Natural killer cell treated with Interleukin-12 subunit alpha and Interleukin-12 subunit beta and Interleukin-15 and Interleukin-18, amount 100 ng/mL, for 72 hours (primary cell): Measurements from ENCODE around the gene RBKS. TPM values are rescaled to one million over a fixed set of nuclear protein-coding genes. Genes with fewer than 3 reads are reported as not detected.

Source experiments
- ATAC-seq, 2 donors: fragments of 150-1000 bp; cut with Tn5 transposase in 1 of 2; sonication (Bioruptor Pico), chemical (Tn5 transposase) in 1 of 2; 2 replicates each; pipeline ENCODE4 v1.10.0; 2021
- DNase-seq: peaks from one replicate; pipeline ENCODE4 v3.0.0; 2022; ENCODE audit warnings: low spot score
- H3K27ac Mint-ChIP-seq, 2 donors: 1 replicate in 1 of 2; 2 replicates in 1 of 2; pipeline ENCODE4 v1.8.0; 2022; ENCODE audit warnings: mixed read lengths in 2 of 2, mild to moderate bottlenecking in 1 of 2, moderate library complexity in 1 of 2
- H3K27me3 Mint-ChIP-seq, 2 donors: 1 replicate in 1 of 2; 2 replicates in 1 of 2; pipeline ENCODE4 v1.8.0; 2022; ENCODE audit warnings: mixed read lengths in 2 of 2
- H3K36me3 Mint-ChIP-seq: one replicate; pipeline ENCODE4 v1.8.0; 2022; ENCODE audit warnings: mixed read lengths
- H3K4me1 Mint-ChIP-seq, 2 donors: 1 replicate in 1 of 2; 2 replicates in 1 of 2; pipeline ENCODE4 v1.8.0; 2022; ENCODE audit warnings: low read depth in 2 of 2, mixed read lengths in 2 of 2, mild to moderate bottlenecking in 1 of 2
- H3K4me3 Mint-ChIP-seq: one replicate; pipeline ENCODE4 v1.8.0; 2022; ENCODE audit warnings: mixed read lengths
- H3K9me3 Mint-ChIP-seq: 2 replicates; pipeline ENCODE4 v1.8.0; 2022; ENCODE audit warnings: mixed read lengths
- total RNA-seq, 2 donors: library from RNA; stranded (reverse); gene quantifications; one replicate each; pipeline ENCODE4 v1.2.3, GENCODE V29; 2022

Gene RBKS
- total RNA-seq, 2 donors from 2014 or later, result 3.1 to 4.5 TPM

- peaks cover 5% of the 10 kb centered on the region for H3K36me3 Mint-ChIP-seq
- H3K27me3 Mint-ChIP-seq, result no peaks in the 10 kb centered on the region
- H3K4me1 Mint-ChIP-seq, result peaks cover 10 to 12% of the 10 kb centered on the region in 2 donors
- H3K27ac Mint-ChIP-seq, result no peak overlapping the region
- DNase-seq (no peak), ATAC-seq (no peak)
- no peaks in the 10 kb centered on the region for H3K9me3 Mint-ChIP-seq
- H3K4me3 Mint-ChIP-seq, result no peak overlapping the region
These were observed 25.0 kb upstream of the RBKS start for GRCh38 chr2:27915191-27915590.

GRCh38 chr2:27914805-27915175 lies 24.6 kb upstream of the RBKS start:
- Mint-ChIP-seq H3K27me3 (no peaks in the 10 kb centered on the region), H3K4me3 (no peak overlapping the region), H3K36me3 (peaks cover 5% of the 10 kb centered on the region), H3K4me1 (peaks cover 6 to 12% of the 10 kb centered on the region in 2 donors), H3K9me3 (no peaks in the 10 kb centered on the region), H3K27ac (no peak overlapping the region)
- DNase-seq (no peak), ATAC-seq (peak in 1 of 2 donors; percentile 49)

- DNase-seq (no peak), ATAC-seq (peak; percentile 76 to 87)
- Mint-ChIP-seq H3K4me3 (no peak overlapping the region), H3K27ac (no peak overlapping the region), H3K36me3 (peaks cover 5% of the 10 kb centered on the region), H3K27me3 (no peaks in the 10 kb centered on the region), H3K4me1 (peaks cover 6 to 12% of the 10 kb centered on the region in 2 donors), H3K9me3 (no peaks in the 10 kb centered on the region)
These were observed 24.0 kb upstream of the RBKS start for GRCh38 chr2:27914041-27914804.

- Mint-ChIP-seq H3K27me3 (no peaks in the 10 kb centered on the region), H3K9me3 (no peaks in the 10 kb centered on the region), H3K27ac (peak overlapping the region in 1 of 2 donors; percentile 14), H3K36me3 (peaks cover 13% of the 10 kb centered on the region), H3K4me3 (no peak overlapping the region), H3K4me1 (peaks cover 15 to 16% of the 10 kb centered on the region in 2 donors)
- DNase-seq (no peak), ATAC-seq (no peak)
These were observed 22.3 kb upstream of the RBKS start for GRCh38 chr2:27912512-27912911.

- ATAC-seq (no peak), DNase-seq (no peak)
- peaks cover 17% of the 10 kb centered on the region for H3K36me3 Mint-ChIP-seq
- H3K9me3 Mint-ChIP-seq, result no peaks in the 10 kb centered on the region
- H3K27ac Mint-ChIP-seq, result no peak overlapping the region
- H3K27me3 Mint-ChIP-seq, result no peaks in the 10 kb centered on the region
- H3K4me3 Mint-ChIP-seq, result no peak overlapping the region
- H3K4me1 Mint-ChIP-seq, result peaks cover 17 to 18% of the 10 kb centered on the region in 2 donors
These were observed 21.4 kb upstream of the RBKS start for GRCh38 chr2:27911458-27912210.

GRCh38 chr2:27909901-27910300 lies 19.7 kb upstream of the RBKS start:
- Mint-ChIP-seq H3K36me3 (peaks cover 30% of the 10 kb centered on the region), H3K4me1 (peaks cover 32% of the 10 kb centered on the region in 2 donors), H3K27ac (no peak overlapping the region), H3K4me3 (no peak overlapping the region), H3K27me3 (no peaks in the 10 kb centered on the region), H3K9me3 (no peaks in the 10 kb centered on the region)
- ATAC-seq, result no peak
- DNase-seq, result no peak

GRCh38 chr2:27907547-27907946 lies 17.4 kb upstream of the RBKS start:
- Mint-ChIP-seq H3K4me1 (peaks cover 47 to 55% of the 10 kb centered on the region in 2 donors), H3K27ac (no peak overlapping the region), H3K27me3 (no peaks in the 10 kb centered on the region), H3K36me3 (peaks cover 45% of the 10 kb centered on the region), H3K9me3 (no peaks in the 10 kb centered on the region), H3K4me3 (no peak overlapping the region)
- no peak for DNase-seq
- ATAC-seq, result peak in 1 of 2 donors; percentile 59

- H3K27ac Mint-ChIP-seq, result peak overlapping the region in 1 of 2 donors; percentile 10
- peaks cover 45% of the 10 kb centered on the region for H3K36me3 Mint-ChIP-seq
- no peak for ATAC-seq
These were observed 15.9 kb upstream of the RBKS start for GRCh38 chr2:27906074-27906473.

GRCh38 chr2:27904405-27904665 lies 14.1 kb upstream of the RBKS start:
- H3K4me1 Mint-ChIP-seq, result peaks cover 52 to 73% of the 10 kb centered on the region in 2 donors
- H3K27me3 Mint-ChIP-seq, result no peaks in the 10 kb centered on the region
- H3K9me3 Mint-ChIP-seq, result no peaks in the 10 kb centered on the region
- peaks cover 45% of the 10 kb centered on the region for H3K36me3 Mint-ChIP-seq
- no peak overlapping the region for H3K4me3 Mint-ChIP-seq
- no peak for ATAC-seq
- peak overlapping the region; percentile 75 to 83 for H3K27ac Mint-ChIP-seq
- no peak for DNase-seq

More at GRCh38 chr2:27906074-27906473, 15.9 kb upstream of the RBKS start:
- no peaks in the 10 kb centered on the region for H3K27me3 Mint-ChIP-seq
- no peaks in the 10 kb centered on the region for H3K9me3 Mint-ChIP-seq
- H3K4me3 Mint-ChIP-seq, result no peak overlapping the region
- peaks cover 53 to 63% of the 10 kb centered on the region in 2 donors for H3K4me1 Mint-ChIP-seq
- no peak for DNase-seq

GRCh38 chr2:27903649-27904404 lies 13.6 kb upstream of the RBKS start:
- H3K27me3 Mint-ChIP-seq, result no peaks in the 10 kb centered on the region
- H3K4me3 Mint-ChIP-seq, result peak overlapping the region; percentile 69
- H3K9me3 Mint-ChIP-seq, result no peaks in the 10 kb centered on the region
- H3K36me3 Mint-ChIP-seq, result peaks cover 45% of the 10 kb centered on the region
- peaks cover 52 to 73% of the 10 kb centered on the region in 2 donors for H3K4me1 Mint-ChIP-seq
- H3K27ac Mint-ChIP-seq, result peak overlapping the region; percentile 75 to 83
- DNase-seq (peak; percentile 61), ATAC-seq (peak; percentile 83)

GRCh38 chr2:27903018-27903417 lies 12.8 kb upstream of the RBKS start:
- DNase-seq (no peak), ATAC-seq (no peak)
- no peaks in the 10 kb centered on the region for H3K27me3 Mint-ChIP-seq
- peak overlapping the region; percentile 75 to 83 for H3K27ac Mint-ChIP-seq
- peaks cover 40% of the 10 kb centered on the region for H3K36me3 Mint-ChIP-seq
- H3K4me3 Mint-ChIP-seq, result peak overlapping the region; percentile 69
- H3K9me3 Mint-ChIP-seq, result no peaks in the 10 kb centered on the region
- peaks cover 53 to 70% of the 10 kb centered on the region in 2 donors for H3K4me1 Mint-ChIP-seq

GRCh38 chr2:27902098-27902497 lies 11.9 kb upstream of the RBKS start:
- no peaks in the 10 kb centered on the region for H3K27me3 Mint-ChIP-seq
- DNase-seq (no peak), ATAC-seq (peak; percentile 48 to 81)
- H3K36me3 Mint-ChIP-seq, result peaks cover 34% of the 10 kb centered on the region
- peaks cover 58 to 75% of the 10 kb centered on the region in 2 donors for H3K4me1 Mint-ChIP-seq
- H3K27ac Mint-ChIP-seq, result peak overlapping the region; percentile 75 to 83
- no peaks in the 10 kb centered on the region for H3K9me3 Mint-ChIP-seq
- H3K4me3 Mint-ChIP-seq, result peak overlapping the region; percentile 69

GRCh38 chr2:27901234-27901633 lies 11.0 kb upstream of the RBKS start:
- DNase-seq (no peak), ATAC-seq (peak in 1 of 2 donors; percentile 64)
- Mint-ChIP-seq H3K4me1 (peaks cover 60 to 77% of the 10 kb centered on the region in 2 donors), H3K9me3 (no peaks in the 10 kb centered on the region), H3K4me3 (no peak overlapping the region), H3K36me3 (peaks cover 29% of the 10 kb centered on the region), H3K27ac (peak overlapping the region; percentile 75 to 83), H3K27me3 (no peaks in the 10 kb centered on the region)
